NCI-H1092 treated with DMSO at 0.1 percent for 48 hours (cell line): ENCODE measurements around the gene FOXC2.
A peak's percentile ranks its signal among the peaks of the same experiment; 100 is the strongest.

Source experiments
- DNase-seq: peaks from one replicate; lab custom pipeline; 2025; lab: John Stamatoyannopoulos, UW

Gene FOXC2

DNA sequence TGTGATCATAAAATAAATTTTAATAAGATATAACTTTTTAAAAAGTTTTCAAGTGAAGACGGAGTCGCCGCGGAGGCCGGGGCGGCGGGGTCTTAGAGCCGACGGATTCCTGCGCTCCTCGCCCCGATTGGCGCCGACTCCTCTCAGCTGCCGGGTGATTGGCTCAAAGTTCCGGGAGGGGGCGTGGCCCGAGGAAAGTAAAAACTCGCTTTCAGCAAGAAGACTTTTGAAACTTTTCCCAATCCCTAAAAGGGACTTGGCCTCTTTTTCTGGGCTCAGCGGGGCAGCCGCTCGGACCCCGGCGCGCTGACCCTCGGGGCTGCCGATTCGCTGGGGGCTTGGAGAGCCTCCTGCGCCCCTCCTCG is at the start of gene FOXC2:
FOXC2 (plus strand) TSS at position 229 of the 365 bp plus-strand sequence. CDS start 507 bp downstream, outside the sequence.
- no peak for DNase-seq

GRCh38 chr16:86517033-86517432 is 49.6 kb upstream of the FOXC2 start:
- no peak for DNase-seq

DNA sequence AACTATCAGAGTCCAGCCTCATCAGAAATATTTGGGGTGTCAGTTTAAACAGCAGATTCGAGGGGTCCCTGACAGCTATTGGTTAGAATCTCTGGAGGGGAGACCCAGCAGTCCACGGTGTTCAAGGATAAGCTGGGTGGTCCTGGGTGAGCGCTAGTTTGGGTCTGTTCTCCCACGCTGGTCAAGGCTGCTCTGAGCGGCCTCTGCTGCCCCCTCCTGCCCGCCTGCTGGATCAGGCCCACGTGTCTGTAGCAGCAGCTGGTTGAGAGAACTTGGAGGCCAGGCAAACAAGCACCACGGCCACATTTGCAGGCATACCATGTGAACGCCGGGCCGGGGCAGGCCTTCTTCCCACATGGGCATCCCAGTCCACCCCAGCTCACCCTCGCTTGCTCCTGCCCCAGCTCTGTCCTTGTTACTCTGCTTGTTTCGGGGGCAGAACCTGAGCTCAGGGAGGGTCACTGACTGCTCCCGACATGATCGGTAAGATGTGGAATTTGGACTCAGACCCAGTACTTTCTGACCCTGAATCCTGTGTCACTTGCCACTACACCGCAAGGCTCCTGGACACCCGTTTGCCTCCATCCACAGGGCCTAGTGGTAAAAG is 48.9 kb upstream of the FOXC2 start:
- DNase-seq, result peak; percentile 33

DNA sequence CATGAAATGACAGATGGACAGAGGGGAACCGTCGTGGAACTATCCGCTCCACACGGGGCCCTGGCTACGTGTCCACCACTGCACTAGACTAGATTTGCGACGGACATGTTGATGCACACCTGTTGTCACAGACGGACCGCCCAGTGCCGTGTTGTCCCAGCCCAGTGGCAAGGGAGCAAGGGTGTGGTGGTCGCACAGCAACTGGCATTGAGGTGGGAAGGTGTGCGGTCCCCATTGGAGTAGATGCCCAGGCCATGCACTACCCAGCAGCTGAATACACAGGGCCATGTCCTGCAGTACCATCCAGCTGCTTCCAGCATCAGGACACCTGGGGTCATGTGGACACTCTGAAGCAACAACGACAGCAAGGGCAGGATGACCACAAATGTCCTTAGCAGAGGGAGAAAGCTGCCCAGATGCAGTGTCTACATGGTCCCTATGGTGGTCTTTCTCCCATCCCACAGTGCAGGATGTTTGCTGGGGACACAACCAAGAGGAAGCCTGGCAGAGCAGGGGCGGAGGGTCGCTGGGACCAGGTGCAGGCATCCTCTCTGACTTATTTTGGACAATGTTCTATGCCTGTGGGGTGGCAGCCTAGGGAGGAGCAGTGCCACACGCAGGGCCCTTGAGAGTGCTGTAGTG is 47.5 kb upstream of the FOXC2 start:
- no peak for DNase-seq

DNA sequence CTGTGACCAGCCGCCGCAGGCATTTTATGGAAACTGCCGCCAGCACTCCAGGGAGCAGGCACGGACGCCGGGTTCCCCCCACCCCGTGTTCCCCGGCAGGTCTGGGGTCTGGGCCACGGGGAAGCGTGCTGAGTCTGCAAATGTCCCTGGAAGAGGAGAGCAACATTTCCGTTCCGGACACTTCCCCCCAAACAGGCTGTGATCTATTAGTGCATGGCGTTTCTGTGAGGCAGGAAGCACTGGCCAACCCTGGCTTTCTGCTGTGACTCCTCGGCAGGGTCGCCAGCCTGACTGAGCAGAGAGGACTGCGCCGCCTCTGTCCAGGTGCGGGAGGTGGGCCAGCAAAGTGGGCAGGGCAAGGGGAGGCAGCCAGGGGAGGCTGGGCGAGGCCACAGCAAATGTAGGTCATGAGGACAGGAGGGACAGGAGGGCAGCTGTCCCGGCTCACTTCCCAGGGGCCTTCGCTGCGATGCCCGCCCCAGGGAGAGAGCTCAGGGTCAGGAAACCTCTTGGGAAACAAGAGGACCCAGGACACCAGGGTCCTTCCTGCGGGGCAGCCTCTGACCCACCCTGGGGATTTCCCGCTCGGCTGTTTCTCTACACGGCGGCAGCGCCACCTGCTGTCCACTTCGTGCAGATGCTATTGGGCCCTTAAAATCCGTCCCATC is 46.8 kb upstream of the FOXC2 start:
- peak; percentile 14 for DNase-seq

DNA sequence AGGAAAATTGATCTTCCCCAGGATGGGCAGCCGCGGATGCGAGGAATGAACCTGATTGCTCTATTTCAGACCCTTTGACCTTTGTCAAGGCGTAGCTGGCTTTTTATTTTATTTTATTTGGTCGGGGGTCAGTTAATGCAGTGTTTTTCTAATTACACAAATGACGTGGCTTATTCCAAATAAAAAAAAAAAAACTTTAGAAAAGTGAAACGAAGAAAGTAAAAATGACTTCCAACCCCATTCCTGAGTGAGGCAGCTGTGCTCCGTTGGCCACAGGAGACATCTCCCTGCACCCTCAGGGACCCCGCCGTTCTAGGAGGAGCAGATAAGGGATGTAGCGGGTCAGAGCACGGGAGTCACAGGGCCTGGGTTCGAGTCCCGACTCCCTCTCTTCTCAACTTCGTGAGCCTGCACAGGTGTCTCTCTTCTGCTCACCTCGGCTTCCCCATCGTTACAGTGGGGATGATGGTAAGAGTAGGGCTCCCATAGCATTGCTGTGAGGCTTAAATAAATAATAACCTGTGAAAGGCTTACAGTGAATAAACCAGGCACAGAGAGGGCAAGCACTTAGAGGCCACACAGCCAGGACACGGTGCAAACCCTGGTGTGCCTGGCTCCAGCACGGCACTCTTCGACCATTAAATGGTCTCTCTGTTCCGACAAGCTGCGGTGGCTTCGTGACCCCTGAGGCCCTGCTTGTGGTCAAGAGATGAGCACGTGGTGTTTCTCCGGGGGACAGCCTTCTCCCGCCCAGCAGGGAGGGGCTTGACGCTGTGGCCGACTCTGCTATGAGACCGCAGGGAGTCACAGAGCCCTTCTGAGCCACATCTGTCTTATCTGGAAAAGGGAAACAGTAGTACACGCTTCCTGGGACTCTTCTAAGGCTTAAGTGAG is 46.1 kb upstream of the FOXC2 start:
- no peak for DNase-seq

- DNase-seq, result no peak
These were observed 45.1 kb upstream of the FOXC2 start for GRCh38 chr16:86521236-86522197.

- no peak for DNase-seq
These were observed 44.0 kb upstream of the FOXC2 start for GRCh38 chr16:86522634-86523033.

DNA sequence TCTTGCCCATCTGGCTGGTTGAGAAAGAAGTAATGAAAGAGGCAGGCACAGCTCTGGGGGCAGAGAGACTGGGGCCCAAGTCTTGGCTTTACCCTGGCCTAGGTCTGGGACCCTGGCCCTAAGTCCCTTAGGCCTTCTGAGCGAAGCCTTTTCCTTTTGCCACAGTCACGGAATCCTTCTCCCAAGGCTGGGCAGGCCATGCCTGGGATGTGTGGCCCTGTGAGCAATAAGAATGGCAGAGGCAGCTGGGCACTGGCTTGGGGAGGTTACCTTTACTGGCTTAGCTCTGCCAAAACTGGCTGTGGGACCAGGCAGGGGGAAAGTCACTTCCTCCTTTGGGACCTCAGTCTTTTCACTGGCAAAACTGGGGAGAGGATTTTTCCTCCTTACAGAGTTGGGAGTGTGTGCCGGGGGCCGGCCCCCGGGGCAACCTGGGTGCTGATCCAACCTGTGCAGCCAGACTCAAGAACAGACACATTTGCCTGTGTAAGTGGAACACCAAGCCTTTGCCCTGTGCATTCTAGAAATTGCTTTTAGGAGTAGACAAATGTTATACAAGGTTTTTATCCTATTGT is 43.4 kb upstream of the FOXC2 start:
- no peak for DNase-seq

GRCh38 chr16:86524029-86524428 is 42.6 kb upstream of the FOXC2 start:
- DNase-seq, result no peak

GRCh38 chr16:86525696-86526095 is 40.9 kb upstream of the FOXC2 start:
- no peak for DNase-seq

- DNase-seq, result no peak
These were observed 39.3 kb upstream of the FOXC2 start for GRCh38 chr16:86527366-86527765.

DNA sequence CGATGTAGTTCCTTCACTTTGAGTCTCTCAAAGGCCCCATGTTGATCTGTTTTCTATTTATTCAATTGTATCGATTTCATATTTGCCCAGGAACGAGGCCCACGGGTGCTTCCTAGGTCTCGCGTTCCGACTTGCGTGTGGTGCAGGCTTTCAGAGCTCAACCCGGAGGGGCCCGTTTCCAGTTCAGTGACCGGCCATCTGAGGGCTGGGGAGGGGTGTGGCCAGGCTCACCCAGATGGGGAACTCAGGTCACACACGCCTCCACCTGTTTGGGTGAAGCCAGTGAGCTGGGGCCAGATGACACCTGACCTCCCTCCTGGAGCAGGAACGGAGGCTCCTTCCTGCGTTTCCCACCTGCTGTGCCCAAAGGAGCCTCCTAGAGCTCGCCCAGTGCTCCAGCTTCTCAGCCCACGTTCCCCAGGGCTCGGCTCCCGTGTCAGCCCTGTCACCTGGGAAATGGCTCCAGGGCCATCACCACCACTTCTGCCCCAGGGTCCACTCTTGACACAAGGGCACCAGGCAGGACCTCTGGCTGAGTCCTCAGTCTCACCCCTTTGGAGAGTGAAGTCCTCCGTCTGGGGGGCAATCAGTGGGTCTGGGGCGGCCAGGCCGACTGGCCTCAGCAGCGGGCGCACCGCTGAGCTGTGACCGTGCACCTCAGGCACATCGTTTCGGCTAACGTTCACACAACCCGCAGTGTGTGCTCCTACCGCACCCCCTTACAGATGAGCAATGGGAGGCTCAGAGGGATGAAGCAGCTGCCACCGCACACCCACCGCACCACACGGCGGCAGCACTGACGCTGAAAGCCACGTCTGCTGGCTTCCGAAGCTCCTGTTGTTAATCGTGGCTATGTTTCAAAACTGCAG is 38.3 kb upstream of the FOXC2 start:
- no peak for DNase-seq

GRCh38 chr16:86529160-86529559 is 37.5 kb upstream of the FOXC2 start:
- no peak for DNase-seq

GRCh38 chr16:86530251-86531190 is 36.1 kb upstream of the FOXC2 start:
- no peak for DNase-seq

DNA sequence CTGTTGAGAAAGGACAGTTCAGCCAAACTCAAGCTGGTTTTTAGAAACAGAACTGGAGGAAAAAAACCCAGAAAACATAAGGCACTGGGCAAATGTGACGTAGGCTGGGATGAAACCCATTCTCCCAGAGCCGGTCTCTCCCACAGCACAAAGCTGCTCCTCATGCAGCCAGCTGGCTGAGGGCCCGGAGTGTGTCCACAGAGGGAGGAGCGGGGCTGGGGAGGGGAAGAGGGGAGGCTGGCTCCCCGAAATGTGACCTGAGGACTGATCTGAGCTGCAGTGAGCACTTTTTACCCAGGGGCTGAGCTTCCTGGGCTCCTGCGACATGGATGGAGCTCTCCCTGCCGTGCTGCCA is 35.5 kb upstream of the FOXC2 start:
- DNase-seq, result no peak

DNA sequence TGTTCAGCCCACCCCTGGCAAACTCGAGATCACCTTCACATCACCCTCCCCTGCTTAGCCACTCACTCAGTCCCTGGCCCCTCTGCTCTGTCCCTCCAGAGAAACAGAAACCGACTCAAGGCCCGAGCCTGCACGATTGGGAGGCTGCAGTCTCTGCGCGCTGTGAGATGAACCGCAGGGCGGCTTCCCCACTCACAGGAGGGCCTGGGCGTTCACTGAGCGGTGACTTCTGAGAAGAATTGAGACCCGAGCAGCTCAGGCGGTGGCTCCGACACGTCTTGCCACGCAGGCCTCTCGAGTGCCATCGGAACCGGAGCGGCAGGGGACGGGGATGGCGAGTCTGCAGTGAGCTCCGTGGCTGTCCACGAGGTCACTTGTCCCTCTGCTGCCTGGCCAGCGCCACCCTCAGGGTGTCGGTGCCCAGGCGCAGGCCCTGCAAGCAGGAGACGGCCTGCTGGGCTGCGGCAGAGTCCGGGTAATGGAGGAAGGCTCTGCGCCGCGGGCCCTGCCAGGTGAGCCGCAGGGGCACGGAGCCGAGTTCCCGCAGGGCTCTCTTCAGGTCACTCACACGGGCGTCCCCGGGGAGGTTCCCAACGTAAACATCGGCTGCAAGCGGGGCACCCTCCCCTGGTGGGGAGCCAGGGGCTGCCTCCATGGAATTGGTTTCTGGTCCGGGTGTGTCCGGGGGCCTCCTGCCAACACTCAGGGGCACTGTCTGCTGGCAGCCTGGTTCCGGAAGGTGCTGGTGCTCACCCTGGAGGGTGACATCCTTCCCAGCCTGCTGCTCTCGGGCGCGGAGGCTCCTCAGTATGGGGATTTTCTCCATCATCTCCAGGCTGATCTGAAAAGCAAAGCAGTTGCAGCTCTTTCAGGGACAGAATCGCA is 34.7 kb upstream of the FOXC2 start:
- DNase-seq, result no peak

GRCh38 chr16:86532526-86532815 is 34.2 kb upstream of the FOXC2 start:
- DNase-seq, result no peak
